Jurkat, Clone E6-1 (cell line): Measurements from ENCODE around the gene CCDC154.

ENCODE experiments used
- DNase-seq: peaks from one replicate; pipeline ENCODE4 v3.0.0-alpha.2; 2011; ENCODE audit warnings: low read depth, low spot score
- H3K4me3 ChIP-seq: 2 replicates; pipeline ENCODE4 v1.5.1; 2011; ENCODE audit warnings: mild to moderate bottlenecking, low read length, control low read depth, moderate library complexity

Gene CCDC154

DNA sequence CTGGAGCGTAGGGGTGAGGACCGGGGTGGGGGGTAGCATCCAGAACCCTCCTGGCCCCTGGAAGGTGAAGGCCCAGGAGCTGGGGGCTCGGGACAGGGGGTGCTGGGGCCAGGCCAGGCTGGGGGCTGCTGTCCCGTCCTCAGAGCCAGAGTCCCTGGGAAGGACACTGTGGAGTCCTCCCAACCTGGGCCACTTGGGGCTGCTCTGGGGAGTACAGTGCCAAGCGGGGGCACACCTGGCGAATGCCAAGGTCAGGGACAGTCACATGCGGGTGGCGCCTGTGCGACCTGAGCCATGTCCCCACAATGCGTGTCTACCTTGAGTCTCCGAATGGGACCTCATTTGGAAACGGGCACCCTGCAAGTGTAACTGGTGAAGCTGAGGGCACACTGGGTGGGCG, 14.7 kb downstream of the CCDC154 start:
- DNase-seq, result no peak
- H3K4me3 ChIP-seq, result no peak overlapping the region

DNA sequence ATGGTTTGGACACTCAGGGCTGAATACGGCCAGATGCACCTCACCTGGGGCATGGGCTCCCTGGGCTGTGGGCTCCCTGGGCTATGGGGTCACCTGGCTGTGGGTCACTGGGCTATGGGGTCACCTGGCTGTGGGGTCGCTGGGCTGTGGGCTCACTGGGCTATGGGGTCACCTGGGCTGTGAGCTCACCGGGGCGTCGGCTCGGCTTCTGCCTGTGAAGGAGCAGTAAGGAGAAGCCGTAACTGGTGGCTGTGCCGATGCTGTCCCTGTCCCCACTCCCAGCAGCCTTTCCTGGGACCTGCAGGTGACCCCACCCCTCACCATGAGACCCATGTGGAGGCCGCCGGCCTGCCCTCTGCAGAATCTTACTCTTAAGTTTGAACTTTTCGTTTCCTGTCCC, 15.3 kb downstream of the CCDC154 start:
- H3K4me3 ChIP-seq, result no peak overlapping the region
- no peak for DNase-seq

DNA sequence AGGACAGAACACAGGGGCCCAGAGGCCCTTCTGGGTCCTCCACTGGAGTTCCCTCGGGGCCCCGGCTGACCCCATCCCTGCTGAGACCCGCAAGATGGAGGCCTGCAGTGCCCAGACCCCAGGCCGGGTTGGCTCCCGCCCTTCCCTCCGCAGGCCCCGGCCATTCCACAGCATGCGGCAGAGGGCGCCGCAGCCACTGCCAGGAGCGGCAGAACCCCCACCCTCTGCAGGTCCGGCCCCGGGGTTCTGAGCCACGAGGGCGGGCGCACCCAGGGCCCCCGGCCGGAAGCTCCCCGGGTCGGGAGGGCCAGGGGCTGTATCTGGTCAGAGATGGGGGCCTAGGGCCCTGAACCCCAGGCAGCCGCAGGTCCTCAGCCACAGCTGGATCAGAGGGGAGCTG, 15.8 kb downstream of the CCDC154 start:
- no peak overlapping the region for H3K4me3 ChIP-seq
- DNase-seq, result no peak

DNA sequence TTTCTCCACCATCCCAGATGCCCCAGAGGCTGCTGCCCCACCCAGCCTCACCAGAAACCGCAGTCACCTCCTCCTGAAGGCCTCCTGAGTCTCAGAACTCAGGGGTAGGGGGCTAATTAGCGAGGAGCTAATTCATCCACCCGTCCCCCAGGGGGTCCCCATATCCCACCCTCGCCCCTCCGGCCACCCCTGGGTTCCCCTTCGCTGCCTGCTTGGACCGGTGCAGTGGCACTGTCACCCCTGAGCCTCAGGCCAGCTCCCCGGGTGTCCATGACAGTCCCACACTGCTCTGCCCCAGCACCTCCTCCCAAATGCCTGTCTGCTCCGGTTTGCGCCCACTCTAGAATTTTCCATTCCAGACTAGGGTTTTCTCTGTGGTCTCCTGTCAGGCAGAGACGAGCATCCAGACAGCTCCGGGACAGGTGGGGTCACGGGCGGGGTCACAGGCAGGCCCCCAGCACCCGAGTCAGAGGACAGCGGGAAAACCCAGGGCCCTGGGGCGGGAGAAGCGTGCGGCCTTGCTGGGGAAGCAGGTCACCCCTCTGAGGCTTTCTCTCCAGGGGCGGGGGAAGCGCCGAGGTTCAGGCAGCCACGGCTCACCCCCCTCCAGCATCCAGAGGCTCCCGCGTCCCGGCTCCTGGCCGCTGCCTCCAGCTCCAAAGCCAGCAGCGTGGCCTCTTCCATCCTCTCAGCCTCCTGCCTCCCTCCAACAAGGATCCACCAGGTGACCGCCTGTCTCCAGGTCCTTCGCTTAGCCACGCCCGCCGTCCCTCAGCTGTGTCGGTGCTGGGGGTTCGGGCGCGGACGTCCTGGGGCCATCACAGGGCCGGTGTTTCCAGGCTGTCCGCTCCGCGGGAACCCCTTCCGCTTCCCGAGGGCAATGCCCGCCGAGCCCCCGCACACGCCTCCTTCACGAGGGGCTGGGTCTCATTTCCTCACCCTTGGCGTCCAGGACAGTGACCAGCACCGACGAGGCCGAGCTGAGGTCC, 16.6 kb downstream of the CCDC154 start:
- no peak overlapping the region for H3K4me3 ChIP-seq
- DNase-seq, result no peak

DNA sequence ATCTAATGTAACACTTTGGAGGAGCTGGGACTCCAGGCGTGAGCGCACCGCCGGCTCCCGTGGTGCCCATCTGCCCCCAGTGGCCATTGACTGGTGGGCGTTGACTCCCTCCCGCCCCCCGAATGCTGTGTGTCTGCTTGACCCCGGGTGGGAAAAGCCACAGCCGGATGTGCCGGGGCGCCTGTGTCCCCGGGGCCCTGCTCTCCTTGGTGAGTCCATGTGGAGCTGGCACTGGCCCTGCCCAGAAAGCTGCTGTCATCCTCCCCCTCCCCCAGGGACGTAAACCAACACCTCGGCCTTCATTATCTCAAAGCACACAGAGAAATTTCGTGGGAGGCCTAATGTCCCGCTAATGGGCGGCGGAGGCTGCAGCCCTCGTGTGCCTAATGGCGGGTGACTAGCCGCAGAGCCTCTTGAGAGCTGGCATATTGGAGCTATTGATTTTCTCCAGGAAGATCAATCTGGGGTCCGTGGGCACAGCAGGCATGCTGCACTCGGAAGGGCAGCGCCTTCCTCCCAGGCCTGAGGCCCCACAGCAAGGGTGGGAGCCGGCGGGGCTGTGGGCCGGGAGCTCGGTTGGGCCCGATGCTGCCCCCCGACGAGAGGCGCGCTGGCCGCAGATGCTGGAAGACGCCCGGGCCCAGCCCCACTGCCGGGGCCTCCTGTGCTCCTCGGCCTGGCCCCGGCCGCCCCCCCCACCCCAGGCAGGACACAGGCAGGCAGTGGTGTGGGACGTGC, 17.5 kb downstream of the CCDC154 start:
- H3K4me3 ChIP-seq, result no peak overlapping the region
- DNase-seq, result no peak

DNA sequence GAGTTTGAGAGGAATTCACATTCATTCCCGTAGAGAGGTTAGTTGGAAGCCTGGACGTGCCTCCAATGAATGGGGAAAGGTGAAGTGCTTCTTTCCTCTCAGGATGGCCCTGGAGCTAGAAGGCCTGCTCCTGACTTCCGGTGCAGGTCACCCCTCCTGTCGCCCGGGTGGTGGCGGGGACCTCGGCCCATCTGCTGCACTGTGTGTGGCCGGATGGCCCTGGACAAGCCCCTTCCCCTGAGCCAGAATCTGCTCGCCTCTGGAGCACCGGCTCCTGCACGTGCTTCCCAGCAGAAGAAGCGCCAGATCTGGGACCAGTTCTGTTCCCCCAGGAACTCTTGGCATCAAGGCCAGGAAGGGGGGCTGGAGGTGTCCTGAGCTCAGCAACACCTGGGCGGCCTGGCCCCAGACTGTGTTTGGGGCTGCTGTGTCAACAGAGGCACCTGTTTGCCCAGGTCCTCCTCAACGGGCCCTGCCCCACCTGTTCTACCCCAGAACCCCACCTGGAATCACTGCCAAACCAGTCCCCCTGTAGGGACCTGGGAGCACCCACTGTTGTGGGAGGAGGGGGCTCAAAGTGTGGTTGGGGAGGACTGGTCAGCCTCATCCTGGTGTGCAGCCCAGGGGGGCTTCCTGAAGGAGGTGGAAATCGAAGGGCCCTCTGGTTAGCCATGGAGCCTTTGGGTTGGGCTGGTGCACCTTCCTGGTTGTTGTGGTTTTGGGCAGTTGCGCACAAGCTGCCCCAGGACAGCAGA, 18.6 kb downstream of the CCDC154 start:
- no peak overlapping the region for H3K4me3 ChIP-seq
- no peak for DNase-seq

DNA sequence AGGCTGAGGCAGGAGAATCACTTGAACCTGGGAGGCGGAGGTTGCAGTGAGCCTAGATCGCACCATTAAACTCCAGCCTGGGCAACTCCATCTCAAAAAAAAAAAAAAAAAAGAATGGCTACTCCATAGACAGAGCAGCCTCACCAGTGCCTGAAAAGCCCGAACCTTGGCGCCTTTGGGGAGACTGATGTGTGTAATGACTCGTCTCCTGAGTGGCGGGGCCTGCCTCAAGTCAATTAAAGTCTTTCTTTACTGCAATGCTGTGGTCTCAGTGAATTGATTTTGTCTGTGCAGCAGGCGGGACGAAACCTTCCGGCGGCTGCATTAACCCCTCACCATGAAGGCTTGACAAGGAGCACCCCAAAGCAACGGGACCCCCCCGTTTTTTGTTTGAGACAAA, 20.3 kb downstream of the CCDC154 start:
- no peak for DNase-seq
- no peak overlapping the region for H3K4me3 ChIP-seq

DNA sequence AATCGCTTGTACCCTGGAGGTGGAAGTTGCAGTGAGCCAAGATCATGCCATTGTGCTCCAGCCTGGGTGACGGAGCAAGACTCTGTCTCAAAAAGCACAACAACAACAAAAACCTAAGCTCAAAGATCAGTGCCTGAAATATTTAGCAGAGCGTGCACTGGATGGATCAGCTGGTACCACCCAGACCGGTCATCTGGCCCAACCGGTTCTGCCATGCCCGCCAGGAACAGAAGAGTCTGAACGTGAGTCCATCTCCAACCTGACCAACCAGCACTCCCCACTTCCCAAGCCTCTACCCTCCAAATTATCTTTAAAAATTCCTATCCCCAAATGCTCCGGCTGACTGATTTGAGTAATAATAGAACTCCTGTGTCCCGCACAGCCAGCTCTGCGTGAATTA, 22.3 kb downstream of the CCDC154 start:
- DNase-seq, result no peak
- H3K4me3 ChIP-seq, result no peak overlapping the region

DNA sequence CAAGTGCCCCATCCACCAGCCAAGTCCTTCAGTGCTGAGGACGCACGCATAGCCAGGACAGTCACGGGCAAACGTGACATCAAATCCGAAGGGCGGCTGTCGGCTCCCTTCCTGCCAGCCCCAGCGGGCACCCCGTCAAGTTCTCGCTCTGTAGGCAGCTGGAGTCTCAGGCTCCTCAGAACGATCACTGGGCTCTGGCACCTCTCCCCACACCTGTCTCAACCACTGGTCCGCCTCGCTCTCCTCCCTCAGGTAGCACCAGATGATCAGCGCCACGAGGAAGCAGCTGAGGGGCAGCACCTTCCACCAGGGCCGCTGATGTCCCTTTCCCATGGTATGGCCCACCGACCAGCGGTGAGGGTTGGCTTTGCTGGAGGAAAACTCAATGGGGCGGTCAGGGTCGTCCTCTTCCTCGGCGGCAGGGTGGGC, 24.2 kb downstream of the CCDC154 start:
- H3K4me3 ChIP-seq, result peak overlapping the region; percentile 99
- DNase-seq, result no peak

DNA sequence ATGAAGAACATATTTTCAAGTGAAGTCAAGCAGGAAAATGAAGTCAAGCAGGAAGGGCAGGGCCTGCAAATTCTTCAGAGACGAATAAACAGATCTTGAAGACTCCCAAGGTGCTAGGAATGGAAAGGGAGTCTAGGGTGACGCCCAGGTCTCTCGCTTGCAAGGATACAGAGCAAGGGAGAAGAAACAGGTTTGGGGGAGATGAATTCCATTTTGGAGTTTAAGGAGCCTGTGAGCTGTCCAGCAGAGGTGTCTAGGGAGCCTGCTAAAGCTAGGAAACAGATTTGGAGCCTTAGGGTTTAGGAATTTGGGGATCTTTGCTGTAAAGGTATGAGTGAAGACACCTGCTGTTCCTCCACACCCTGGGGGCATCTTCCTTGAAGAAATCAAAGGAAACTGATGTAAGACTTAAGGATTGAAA, 27.8 kb downstream of the CCDC154 start:
- H3K4me3 ChIP-seq, result no peak overlapping the region
- DNase-seq, result no peak

DNA sequence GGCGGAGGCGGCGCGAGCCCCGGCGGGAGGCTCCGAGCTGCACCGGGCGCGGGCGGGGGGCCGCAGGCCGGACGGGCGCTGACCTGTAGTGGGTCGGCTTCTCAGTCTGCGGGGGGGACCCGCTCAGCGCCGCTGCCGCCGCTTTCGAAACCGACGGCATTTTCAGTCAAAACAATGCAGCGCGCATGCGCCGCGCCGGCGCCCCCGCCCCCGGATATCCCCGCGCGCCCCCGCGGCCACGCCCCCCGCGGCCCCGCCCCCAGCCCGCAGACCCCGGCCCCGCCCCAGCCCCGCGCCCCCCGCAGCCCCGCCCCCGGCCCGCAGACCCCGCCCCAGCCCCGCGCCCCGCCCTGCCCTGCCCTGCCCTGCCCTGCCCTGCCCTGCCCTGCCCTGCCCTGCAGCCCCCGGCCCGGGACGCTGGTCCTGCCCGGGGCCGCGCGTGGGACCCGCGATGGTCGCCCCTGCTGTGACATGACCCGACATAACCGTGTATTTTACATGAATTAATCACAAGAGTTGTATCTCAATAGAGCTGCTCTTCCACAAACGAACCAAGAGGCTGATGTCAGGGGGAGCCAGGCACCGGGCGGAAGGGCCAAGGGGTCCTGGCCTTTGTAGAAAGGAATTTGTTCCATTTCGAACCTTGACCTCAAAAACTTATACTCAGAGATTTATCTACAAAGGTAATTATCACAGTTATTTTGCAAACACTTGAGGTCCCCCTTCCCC, 29.7 kb downstream of the CCDC154 start, which contains the start of gene UNKL:
TSS of gene UNKL (minus strand) at position 173 of the 729 bp plus-strand sequence. CDS start at position 160, 13 bp downstream.
- peak; percentile 37 for DNase-seq
- H3K4me3 ChIP-seq, result peak within 1 kb of the TSS; percentile 68

DNA sequence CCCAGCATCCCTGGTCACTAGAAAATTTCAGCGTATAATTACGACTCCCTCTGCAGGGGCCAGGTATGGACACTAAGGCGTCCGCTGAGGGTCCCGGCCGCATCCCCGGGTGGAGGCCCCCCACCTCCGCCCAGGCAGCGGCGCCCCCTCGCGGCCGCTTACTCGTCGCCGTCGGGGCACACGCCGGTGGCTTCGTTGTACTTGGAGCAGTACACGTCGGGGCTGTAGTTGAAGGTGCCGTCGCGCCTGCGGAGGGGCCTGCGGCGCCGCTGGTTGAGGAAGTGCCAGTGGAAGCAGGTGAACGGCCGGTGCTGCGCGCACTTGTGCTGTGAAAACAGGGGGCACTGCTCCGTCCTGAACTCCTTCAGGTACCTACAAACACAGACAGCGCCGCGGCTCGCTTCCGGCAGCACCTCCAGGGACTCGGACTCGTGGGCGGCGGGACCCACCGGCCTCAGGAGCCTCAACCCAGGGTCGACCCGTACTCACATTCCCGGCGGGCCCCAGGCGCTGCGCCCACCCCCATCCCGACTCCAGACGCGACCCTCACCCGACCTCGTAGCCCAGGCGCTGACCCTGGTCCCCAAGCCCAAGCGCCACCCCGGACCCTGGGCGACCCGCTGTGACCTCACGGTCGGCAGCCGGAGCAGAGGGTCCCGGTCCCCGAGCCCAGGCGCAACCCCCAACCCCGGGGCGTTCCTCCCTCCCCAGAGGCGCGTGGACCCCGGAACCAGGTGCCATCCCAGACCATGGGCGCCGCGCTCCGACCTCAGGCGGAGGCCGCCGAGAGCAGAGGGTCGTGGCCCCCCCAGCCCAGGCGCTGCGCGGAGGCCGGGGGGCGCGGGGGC, 30.4 kb downstream of the CCDC154 start:
- peak overlapping the region; percentile 68 for H3K4me3 ChIP-seq
- DNase-seq, result peak; percentile 51

DNA sequence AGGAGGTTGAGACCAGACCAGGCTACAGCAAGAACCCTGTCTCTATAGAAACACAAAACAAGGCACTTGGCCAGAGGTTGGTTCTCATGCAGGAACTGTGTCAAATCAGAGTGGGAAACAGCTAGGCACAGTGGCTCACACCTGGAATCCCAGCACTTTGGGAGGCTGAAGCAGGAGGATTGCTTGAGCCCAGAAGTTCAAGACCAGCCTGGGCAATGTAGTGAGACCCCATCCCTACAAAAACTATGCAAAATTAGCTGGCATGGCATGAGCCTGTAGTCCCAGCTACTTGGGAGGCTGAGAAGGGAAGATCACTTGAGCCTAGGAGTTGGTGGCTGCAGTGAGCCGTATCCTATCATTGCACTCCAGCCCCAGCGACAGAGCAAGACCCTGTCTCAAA, 31.5 kb downstream of the CCDC154 start:
- no peak overlapping the region for H3K4me3 ChIP-seq
- no peak for DNase-seq

DNA sequence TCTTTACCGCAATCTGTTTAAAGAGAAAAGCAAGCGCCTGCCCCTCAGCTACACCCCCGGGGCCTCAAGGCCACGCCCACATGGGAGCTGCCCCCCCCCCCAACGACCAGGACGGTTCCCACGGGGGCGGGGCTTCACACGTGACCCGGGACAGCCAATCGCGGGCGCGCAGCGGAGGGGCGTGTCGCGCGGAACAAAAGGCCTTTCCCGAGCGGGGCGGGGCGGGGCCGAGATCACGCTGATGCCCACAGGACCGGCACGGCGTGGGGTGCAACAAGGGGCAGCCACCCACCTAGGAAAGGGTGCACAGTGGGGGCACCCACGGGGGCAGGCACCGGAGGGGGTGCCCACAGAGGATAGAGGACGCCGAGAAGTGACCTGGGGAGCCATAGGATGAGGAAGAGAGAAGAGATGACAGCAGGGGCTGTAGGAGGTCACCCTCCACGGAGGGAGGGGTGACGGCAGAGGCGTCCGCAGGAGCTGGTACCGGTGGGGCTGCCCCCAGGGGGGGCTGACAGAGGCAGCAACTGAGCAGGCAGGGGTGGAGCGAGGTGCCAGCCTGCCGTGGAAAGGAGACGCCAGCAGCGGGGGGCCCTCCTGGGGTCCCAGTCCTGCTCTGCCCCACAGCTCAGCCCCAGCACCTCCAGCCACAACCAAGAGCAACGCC, 36.1 kb downstream of the CCDC154 start:
- H3K4me3 ChIP-seq, result peak overlapping the region; percentile 71
- peak; percentile 82 for DNase-seq

DNA sequence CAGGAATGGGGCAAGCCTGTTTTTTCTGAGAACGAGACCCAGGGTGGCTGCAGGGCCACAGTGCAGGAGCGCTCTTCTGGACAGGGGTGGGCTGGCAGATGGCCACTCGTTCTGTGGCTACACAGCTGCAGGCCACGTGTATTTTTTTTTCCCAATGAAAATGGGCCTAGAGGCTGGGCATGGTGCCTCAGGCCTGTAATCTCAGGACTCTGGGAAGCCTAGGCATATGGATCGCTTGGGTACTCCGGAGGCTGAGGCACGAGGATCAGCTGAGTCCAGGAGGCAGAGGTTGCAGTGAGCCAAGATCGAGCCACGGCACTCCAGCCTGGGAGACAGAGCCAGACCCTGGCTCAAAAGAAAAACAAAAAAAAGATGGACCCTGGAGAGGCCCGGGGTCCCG, 36.6 kb downstream of the CCDC154 start:
- peak overlapping the region; percentile 37 for H3K4me3 ChIP-seq

DNA sequence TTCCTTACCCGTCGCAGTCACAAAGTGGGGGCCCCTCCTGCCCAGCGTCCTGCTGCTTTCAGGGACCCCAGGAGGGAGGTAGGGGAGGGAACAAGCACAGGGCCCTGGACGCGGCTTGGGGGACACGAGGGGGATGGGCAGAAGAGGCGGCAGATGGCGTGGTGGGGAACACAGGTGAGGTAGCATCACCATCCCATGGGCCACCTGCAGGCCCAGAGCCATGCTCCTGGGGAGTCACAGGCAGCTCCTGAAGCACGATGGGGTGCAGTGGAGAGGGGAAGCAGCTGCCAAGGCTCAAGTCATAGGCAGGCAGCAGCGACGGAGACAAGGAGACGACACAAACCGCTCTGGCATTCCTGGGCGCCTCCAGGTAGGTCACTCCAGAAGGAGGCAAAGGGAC, 40.6 kb downstream of the CCDC154 start:
- no peak overlapping the region for H3K4me3 ChIP-seq
- DNase-seq, result no peak

More for the DNA sequence above, 36.6 kb downstream of the CCDC154 start:
- no peak for DNase-seq

DNA sequence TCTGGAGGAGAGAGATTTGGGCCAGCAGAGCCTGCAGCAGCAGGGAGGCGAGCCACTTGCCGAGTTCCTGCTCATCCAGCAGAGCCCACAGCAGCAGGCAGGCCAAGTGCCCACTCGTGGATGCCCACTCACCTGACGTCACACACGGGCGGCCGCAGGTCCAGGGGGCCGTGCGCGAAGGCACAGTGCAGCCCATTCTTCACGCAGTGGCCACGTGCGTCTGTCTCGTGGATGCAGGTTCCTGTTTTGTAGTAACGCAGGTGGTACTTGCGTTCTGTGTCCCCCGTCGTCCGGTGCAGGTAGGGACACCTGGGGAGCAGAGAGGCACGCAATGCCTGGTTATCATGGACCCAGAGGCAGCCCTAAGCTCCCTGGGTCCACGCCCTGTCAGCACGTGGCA, 41.3 kb downstream of the CCDC154 start:
- H3K4me3 ChIP-seq, result no peak overlapping the region

More for the DNA sequence above, 41.3 kb downstream of the CCDC154 start:
- no peak for DNase-seq
